OCI-LY7 (cell line): ENCODE measurements around the gene E2F3.

Experiments
- CTCF ChIP-seq: fragments of 200-600 bp; sonication (generic); conservative IDR thresholded peaks from 2 replicates; pipeline ENCODE4 v1.5.1; 2014; ENCODE audit warnings: mild to moderate bottlenecking, antibody characterized with exemption, low read length, moderate library complexity, mixed read lengths
- EZH2phosphoT487 ChIP-seq: fragments of 200-600 bp; sonication (generic); IDR thresholded peaks from 2 replicates; pipeline ENCODE4 v1.6.1; 2018; ENCODE audit warnings: low read depth, borderline replicate concordance, mild to moderate bottlenecking, mixed run types, antibody characterized with exemption, low read length, moderate library complexity, mixed read lengths

- no peak for TF ChIP-seq CTCF
- no peak for TF ChIP-seq EZH2phosphoT487
Measured at GRCh38 chr6:20402342-20403069, 827 bp downstream of the E2F3 start.
